Myocyte (in vitro differentiated cells): ENCODE measurements around the gene DEUP1. TPM values are rescaled to one million over a fixed set of nuclear protein-coding genes. Genes with fewer than 3 reads are reported as not detected.
A peak's percentile ranks its signal among the peaks of the same experiment; 100 is the strongest.
"Not testable (repeated sequence)": the region's sequence is repeated elsewhere in the genome, so short reads cannot be mapped to it uniquely, and the experiment has no call there.

Experiments used
- DNase-seq: peaks from one replicate; pipeline ENCODE4 v3.0.0-alpha.2; 2012; ENCODE audit warnings: low read depth
- total RNA-seq: library from RNA; depleted of rRNA; stranded (reverse); fragments of >200 nt; gene quantifications from 2 replicates; pipeline ENCODE4 v1.2.3, GENCODE V29; 2014

Gene DEUP1
- total RNA-seq, 1 donor from 2014 or later, result not detected

GRCh38 chr11:93350835-93351234, 20.3 kb downstream of the DEUP1 start:
- no peak for DNase-seq

GRCh38 chr11:93359396-93359795, 28.9 kb downstream of the DEUP1 start:
- no peak for DNase-seq

GRCh38 chr11:93361435-93361834, 30.9 kb downstream of the DEUP1 start:
- no peak for DNase-seq

- no peak for DNase-seq
Observed at GRCh38 chr11:93368022-93368421, 37.5 kb downstream of the DEUP1 start.

- no peak for DNase-seq
Observed at GRCh38 chr11:93370260-93370659, 39.7 kb downstream of the DEUP1 start.

- DNase-seq, result peak; percentile 6
Observed at GRCh38 chr11:93389737-93390136, 59.2 kb downstream of the DEUP1 start.

- DNase-seq, result no peak
Observed at GRCh38 chr11:93392867-93393266, 62.3 kb downstream of the DEUP1 start.

GRCh38 chr11:93393386-93393785, 62.8 kb downstream of the DEUP1 start:
- no peak for DNase-seq

- no peak for DNase-seq
Observed at GRCh38 chr11:93394488-93394887, 63.9 kb downstream of the DEUP1 start.

GRCh38 chr11:93396316-93396715, 65.8 kb downstream of the DEUP1 start:
- DNase-seq, result no peak

GRCh38 chr11:93403930-93404329, 73.4 kb downstream of the DEUP1 start:
- no peak for DNase-seq

GRCh38 chr11:93407777-93408401, 77.3 kb downstream of the DEUP1 start:
- DNase-seq, result no peak

- no peak for DNase-seq
Observed at GRCh38 chr11:93410441-93410840, 79.9 kb downstream of the DEUP1 start.

- DNase-seq, result no peak
Observed at GRCh38 chr11:93411705-93412104, 81.2 kb downstream of the DEUP1 start.

- no peak for DNase-seq
Observed at GRCh38 chr11:93432247-93432646, 101.7 kb downstream of the DEUP1 start.

- not testable (repeated sequence) for DNase-seq
Observed at GRCh38 chr11:93443232-93443631, 112.7 kb downstream of the DEUP1 start.

- DNase-seq, result peak; percentile 3
Observed at GRCh38 chr11:93444617-93445073, 114.1 kb downstream of the DEUP1 start.

- no peak for DNase-seq
Observed at GRCh38 chr11:93458286-93458685, 127.7 kb downstream of the DEUP1 start.

- DNase-seq, result not testable (repeated sequence)
Observed at GRCh38 chr11:93463666-93464065, 133.1 kb downstream of the DEUP1 start.

- DNase-seq, result no peak
Observed at GRCh38 chr11:93464927-93465540, 134.5 kb downstream of the DEUP1 start.

GRCh38 chr11:93467054-93467453, 136.5 kb downstream of the DEUP1 start:
- no peak for DNase-seq

GRCh38 chr11:93468290-93468689, 137.7 kb downstream of the DEUP1 start:
- DNase-seq, result no peak

- DNase-seq, result peak; percentile 6
Observed at GRCh38 chr11:93474123-93474522, 143.6 kb downstream of the DEUP1 start.
